DND-41 (cell line): ENCODE data around the gene SECISBP2.
"Not testable (repeated sequence)": the region's sequence is repeated elsewhere in the genome, so short reads cannot be mapped to it uniquely, and the experiment has no call there.

Experiments
- EZH2 ChIP-seq: IDR thresholded peaks from 3 replicates; pipeline ENCODE4 v1.6.1; 2012; ENCODE audit warnings: borderline replicate concordance, low read depth, mild to moderate bottlenecking, moderate library complexity, low read length, inconsistent platforms; ENCODE audit not compliant: severe bottlenecking
- TF ChIP-seq, protein P1 (sequence below): IDR thresholded peaks from 2 replicates; pipeline ENCODE4 v1.5.1; 2012; ENCODE audit warnings: borderline replicate concordance, low read length, moderate library complexity, mild to moderate bottlenecking; ENCODE audit not compliant: poor library complexity, severe bottlenecking; ENCODE audit errors: extremely low read depth

DNA sequence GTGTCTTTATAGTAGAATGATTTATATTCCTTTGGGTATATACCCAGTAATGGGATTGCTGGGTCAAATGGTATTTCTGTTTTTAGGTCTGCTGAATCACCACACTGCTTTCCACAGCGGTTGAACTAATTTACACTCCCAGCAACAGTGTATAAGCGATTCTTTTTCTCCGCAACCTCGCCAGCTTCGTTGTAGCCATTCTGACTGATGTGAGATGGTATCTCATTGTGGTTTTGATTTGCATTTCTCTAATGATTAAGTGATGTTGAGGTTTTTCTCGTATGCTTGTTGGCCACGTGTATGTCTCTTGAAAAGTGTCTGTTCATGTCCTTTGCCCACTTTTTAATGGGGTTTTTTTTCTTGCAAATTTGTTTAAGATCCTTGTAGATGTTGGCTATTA is 25.5 kb downstream of the SECISBP2 start:
- TF ChIP-seq, protein P1, sequence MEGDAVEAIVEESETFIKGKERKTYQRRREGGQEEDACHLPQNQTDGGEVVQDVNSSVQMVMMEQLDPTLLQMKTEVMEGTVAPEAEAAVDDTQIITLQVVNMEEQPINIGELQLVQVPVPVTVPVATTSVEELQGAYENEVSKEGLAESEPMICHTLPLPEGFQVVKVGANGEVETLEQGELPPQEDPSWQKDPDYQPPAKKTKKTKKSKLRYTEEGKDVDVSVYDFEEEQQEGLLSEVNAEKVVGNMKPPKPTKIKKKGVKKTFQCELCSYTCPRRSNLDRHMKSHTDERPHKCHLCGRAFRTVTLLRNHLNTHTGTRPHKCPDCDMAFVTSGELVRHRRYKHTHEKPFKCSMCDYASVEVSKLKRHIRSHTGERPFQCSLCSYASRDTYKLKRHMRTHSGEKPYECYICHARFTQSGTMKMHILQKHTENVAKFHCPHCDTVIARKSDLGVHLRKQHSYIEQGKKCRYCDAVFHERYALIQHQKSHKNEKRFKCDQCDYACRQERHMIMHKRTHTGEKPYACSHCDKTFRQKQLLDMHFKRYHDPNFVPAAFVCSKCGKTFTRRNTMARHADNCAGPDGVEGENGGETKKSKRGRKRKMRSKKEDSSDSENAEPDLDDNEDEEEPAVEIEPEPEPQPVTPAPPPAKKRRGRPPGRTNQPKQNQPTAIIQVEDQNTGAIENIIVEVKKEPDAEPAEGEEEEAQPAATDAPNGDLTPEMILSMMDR = not testable (repeated sequence)
- not testable (repeated sequence) for TF ChIP-seq EZH2
